ENCODE results near the gene CDH13. TPM values are rescaled to one million over a fixed set of nuclear protein-coding genes. Genes with fewer than 3 reads are reported as not detected.

Gene CDH13
- total RNA-seq, 1 donor from 2014 or later: 14.3 TPM

DNA sequence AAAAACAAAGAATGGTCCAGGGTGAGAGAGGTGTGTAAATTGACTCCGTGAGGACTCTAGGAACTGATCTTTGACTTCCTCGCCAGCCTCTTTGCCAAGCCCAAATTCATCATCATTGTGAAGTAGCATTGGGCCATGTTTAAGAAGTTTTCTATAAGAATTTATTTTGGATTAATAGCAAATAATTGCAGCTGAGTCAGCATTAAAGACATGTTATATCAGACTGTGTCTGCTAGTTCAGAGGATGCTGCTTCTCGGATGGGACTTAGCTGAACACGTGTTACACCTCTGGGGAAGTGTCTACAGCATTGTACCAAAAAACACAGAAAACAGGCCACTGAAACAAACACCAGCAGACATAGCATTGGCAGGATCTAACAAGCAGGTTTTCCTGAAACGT is 366.6 kb downstream of the CDH13 start:
- intact Hi-C loops (cut with DNase I): no loop called here
- no peak for ATAC-seq
- TF ChIP-seq, protein P1, sequence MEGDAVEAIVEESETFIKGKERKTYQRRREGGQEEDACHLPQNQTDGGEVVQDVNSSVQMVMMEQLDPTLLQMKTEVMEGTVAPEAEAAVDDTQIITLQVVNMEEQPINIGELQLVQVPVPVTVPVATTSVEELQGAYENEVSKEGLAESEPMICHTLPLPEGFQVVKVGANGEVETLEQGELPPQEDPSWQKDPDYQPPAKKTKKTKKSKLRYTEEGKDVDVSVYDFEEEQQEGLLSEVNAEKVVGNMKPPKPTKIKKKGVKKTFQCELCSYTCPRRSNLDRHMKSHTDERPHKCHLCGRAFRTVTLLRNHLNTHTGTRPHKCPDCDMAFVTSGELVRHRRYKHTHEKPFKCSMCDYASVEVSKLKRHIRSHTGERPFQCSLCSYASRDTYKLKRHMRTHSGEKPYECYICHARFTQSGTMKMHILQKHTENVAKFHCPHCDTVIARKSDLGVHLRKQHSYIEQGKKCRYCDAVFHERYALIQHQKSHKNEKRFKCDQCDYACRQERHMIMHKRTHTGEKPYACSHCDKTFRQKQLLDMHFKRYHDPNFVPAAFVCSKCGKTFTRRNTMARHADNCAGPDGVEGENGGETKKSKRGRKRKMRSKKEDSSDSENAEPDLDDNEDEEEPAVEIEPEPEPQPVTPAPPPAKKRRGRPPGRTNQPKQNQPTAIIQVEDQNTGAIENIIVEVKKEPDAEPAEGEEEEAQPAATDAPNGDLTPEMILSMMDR (IDR thresholded peaks at IDR 0.05): no peak

DNA sequence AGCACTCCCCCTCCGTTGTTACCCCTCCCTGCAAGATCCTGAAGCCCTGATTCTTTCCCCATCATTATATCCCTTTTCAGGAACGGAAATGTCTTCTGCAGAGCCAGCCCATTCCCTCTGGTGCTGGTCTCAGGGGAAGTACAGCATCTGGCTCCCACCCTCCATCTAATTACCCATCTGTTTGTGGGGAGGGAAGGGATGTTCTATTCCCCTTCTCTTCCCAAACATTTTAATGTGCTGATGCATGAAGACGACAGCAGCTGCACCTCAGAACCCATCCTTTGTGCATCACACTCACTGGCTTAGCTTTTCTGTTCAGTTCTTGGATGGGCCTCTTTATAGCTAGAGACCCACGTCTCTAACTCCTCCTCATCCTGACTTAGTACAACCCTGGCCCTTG is 367.2 kb downstream of the CDH13 start:
- TF ChIP-seq, protein P1 (IDR thresholded peaks at IDR 0.05): no peak
- ATAC-seq: no peak
- DNase-seq: no peak
- intact Hi-C loops (cut with DNase I): no loop called here
- H3K36me3 ChIP-seq: no peaks in the 10 kb centered on the region
- H3K27ac ChIP-seq: no peak overlapping the region
- no peak overlapping the region for H3K4me3 ChIP-seq
- H3K27me3 ChIP-seq (ENCODE audit: low read depth): no peaks in the 10 kb centered on the region
- H3K9me3 ChIP-seq: no peaks in the 10 kb centered on the region
- no peaks in the 10 kb centered on the region for H3K4me1 ChIP-seq

More for the DNA sequence above, 366.6 kb downstream of the CDH13 start:
- no peaks in the 10 kb centered on the region for H3K27me3 ChIP-seq (ENCODE audit: low read depth)
- no peak overlapping the region for H3K27ac ChIP-seq
- H3K36me3 ChIP-seq: no peaks in the 10 kb centered on the region
- no peak overlapping the region for H3K4me3 ChIP-seq
- H3K4me1 ChIP-seq: no peaks in the 10 kb centered on the region
- no peak for DNase-seq
- no peaks in the 10 kb centered on the region for H3K9me3 ChIP-seq

DNA sequence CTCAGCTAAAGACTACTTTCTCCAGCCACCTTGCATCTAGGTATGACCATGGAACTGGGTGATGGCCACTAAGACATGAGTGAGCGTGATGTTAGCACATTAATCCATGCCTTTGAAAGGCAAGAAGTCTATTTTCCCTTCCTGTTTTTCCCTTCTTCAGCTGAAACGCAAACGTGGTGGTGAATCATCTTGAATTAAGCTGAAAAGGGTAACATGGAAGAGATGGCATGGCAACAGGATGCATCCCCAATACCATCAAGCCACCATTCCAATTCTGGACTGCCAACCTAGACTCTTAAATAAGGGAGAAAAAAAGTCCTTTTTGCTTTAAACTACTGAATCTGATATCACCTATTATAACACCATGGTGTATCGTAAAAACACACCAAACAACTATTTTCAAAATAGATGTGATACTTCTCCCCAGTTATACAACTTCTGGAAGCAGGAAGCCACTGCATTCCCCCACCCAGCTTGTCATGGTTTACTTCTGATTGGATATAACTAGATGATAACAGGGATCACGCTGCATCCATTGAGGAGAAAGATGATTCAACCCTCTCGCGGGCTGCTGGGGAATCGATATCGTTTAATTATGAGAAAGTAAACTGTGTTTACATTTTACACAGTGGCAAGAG is 368.6 kb downstream of the CDH13 start:
- Histone ChIP-seq H3K9me3 (no peaks in the 10 kb centered on the region), H3K27ac (no peak overlapping the region), H3K36me3 (no peaks in the 10 kb centered on the region), H3K4me3 (no peak overlapping the region), H3K27me3 (ENCODE audit: low read depth) (no peaks in the 10 kb centered on the region), H3K4me1 (no peaks in the 10 kb centered on the region)
- DNase-seq (no peak), ATAC-seq (no peak)
- TF ChIP-seq, protein P1 (IDR thresholded peaks at IDR 0.05): no peak
- intact Hi-C loops (cut with DNase I): no loop called here

DNA sequence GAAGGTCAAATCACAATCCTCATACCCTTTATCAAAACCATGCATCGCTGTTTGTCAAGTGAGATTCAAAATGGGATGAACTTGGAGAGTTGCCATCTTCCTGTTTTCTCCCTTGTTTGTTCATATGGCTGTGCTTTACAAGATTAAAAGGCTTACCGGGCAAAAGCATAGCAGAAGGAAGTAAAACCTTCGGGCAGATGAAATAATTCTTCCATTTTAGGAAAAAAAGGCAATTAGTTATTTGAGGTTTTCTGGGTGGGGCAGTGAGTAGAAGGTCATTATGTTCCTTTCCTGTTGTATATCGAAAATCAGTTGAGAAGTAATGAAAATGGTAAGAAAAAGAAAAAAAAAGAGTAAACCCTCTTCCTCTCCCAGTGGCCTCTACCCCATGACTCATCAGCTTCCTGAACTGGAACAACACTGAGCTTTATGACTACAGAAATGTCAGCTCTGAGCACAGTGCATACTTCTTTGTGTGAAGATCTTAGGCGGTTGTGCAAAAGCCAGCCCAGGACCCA is 369.2 kb downstream of the CDH13 start:
- no peak for DNase-seq
- Histone ChIP-seq H3K36me3 (no peaks in the 10 kb centered on the region), H3K27ac (no peak overlapping the region), H3K4me1 (no peaks in the 10 kb centered on the region), H3K4me3 (no peak overlapping the region), H3K27me3 (ENCODE audit: low read depth) (no peaks in the 10 kb centered on the region), H3K9me3 (no peaks in the 10 kb centered on the region)
- intact Hi-C loops (cut with DNase I): no loop called here
- no peak for ATAC-seq
- TF ChIP-seq, protein P1 (IDR thresholded peaks at IDR 0.05): no peak

DNA sequence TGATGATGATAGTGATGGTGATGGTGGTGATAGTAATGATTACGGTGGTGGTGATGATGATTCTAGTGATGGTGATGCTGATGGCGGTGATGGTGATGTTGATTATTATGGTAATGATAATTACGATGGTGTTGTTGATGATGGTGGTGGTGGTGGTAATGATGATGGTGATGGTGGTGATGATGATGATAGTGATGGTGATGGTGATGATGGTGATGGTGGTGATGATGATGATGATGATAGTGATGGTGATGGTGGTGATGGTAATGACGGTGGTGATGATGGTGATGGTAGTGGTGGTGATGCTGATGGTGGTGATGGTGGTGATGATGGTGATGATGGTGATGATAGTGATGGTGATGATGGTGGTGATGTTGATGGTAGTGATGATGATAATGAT is 370.0 kb downstream of the CDH13 start:
- Histone ChIP-seq H3K27ac (no peak overlapping the region), H3K4me3 (no peak overlapping the region), H3K9me3 (no peaks in the 10 kb centered on the region), H3K36me3 (no peaks in the 10 kb centered on the region), H3K4me1 (no peaks in the 10 kb centered on the region), H3K27me3 (ENCODE audit: low read depth) (no peaks in the 10 kb centered on the region)
- intact Hi-C loops (cut with DNase I): no loop called here
- DNase-seq: no peak
- ATAC-seq: no peak
- TF ChIP-seq, protein P1 (IDR thresholded peaks at IDR 0.05): no peak
